HG03025 (cell line): Measurements from ENCODE around the gene SCYL1.
"Not testable (repeated sequence)": the region's sequence is repeated elsewhere in the genome, so short reads cannot be mapped to it uniquely, and the experiment has no call there.

ENCODE experiments used
- ATAC-seq: cut with Tn5 transposase; IDR thresholded peaks from one replicate; pipeline ENCODE4 v1.9.1; 2021; ENCODE audit warnings: mild to moderate bottlenecking, moderate library complexity; ENCODE audit not compliant: unreplicated experiment, low FRiP score

The SCYL1 gene

GRCh38 chr11:65564879-65565559 is 40.1 kb downstream of the SCYL1 start:
- not testable (repeated sequence) for ATAC-seq

- ATAC-seq: no peak
Observed at GRCh38 chr11:65565624-65566453, 41.0 kb downstream of the SCYL1 start.

DNA sequence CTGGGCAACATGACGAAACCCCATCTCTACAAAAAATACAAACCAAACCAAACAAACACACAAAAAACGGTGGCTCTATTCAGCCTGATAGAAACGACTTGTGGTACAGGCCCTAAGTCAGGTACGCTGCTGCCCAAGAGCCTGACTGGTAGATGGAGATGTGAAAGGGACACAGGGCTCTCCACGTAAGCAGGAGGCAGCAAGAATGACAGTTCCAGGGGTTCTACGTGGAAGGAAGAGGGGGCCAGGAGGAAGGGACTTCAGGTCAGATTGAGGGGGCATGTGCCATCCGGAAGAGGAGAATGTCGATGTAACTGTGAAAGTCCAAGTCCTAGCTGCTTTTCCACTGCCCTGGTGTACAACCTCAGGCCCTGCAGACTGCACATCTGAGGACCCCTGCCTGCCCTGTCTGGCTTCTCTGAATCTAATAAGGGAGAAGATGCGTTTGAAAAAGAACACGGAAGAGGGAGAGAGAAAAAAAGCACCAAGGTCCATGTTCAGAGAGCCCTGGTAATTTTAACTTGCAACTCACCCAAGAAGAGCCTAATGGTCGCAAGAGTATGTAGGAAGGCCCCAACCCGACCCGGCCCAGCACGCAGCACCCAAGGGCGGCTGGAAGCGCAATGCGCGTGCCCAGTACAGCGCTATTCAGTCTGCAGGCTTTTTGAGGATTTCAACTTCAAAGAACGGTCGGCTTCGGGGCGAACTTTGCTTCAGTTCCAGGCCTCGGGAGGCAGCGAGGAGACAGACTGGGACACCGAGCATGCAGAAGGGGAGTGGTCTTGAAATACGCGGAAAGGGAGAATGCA is 44.5 kb downstream of the SCYL1 start:
- ATAC-seq: no peak

DNA sequence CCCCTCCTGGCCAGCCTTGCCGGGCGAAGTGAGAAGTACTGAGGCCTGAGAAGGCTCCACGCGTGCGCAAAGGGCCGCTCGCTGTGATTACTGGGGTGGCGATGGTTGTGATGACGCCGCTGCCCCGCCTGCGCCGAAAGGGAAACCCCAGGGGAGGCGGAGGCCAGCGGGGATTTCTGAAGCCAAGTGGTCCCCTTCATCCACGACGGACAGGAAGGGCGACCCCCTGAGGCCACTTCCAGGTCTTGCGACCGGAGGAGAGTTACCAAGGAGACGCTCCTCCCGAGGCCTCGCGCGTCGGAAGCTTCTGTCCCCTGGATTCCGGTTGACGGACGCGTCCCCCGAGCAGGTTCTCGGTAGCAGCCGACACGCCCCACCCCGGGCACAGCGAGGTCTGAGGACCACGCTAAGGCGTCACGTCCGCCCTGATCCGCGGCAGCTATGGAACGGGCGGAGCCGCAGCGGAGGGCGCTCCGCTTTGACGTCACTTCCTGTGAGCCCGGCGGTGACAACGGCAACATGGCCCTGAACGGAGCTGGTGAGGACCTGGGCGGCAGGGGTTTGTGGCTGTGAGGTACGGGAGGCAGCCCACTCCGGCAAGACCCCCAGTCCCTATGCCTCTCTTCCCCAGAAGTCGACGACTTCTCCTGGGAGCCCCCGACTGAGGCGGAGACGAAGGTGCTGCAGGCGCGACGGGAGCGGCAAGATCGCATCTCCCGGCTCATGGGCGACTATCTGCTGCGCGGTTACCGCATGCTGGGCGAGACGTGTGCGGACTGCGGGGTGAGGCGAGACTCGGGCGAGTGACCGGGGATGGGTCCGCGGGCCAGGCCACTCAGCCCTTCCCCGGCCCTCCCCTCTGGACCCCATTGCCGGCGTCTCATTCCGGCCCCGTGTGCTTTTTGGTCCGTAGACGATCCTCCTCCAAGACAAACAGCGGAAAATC is 45.4 kb downstream of the SCYL1 start, which contains the start of gene ZNRD2:
TSS of gene ZNRD2 (plus strand) at position 505 of the 946 bp plus-strand sequence. CDS start at position 520, 15 bp downstream.
- ATAC-seq: peak; percentile 61

DNA sequence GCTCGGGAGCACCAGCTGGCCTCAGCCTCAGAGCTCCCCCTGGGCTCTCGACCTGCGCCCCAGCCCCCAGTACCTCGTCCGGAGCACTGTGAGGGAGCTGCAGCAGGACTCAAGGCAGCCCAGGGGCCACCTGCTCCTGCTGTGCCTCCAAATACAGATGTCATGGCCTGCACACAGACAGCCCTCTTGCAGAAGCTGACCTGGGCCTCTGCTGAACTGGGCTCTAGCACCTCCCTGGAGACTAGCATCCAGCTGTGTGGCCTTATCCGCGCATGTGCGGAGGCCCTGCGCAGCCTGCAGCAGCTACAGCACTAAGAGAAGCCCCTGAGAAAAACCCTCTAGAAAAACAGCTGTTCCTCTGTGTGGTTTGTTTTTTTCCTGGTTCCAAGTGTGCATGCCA is 46.5 kb downstream of the SCYL1 start:
- ATAC-seq: no peak

DNA sequence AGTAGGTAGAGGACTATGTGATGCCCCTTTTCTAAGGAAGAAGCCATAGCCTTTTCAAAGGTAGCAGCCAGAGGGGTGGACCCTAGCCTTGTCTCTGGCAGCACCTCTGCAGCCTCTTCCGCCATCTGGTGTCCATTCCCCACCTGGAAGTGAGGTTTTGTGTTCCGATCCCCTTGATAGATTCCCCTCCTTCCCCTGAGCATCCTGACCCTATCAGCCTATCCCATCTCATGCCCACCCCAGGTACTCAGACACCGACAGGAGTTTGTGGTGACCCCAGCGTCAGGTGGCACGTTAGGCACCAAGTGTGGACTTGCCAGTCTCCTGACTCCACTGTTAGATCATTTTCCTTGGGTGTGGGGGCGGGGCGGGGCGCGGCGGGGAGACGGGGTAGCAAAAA is 47.1 kb downstream of the SCYL1 start:
- ATAC-seq: no peak

DNA sequence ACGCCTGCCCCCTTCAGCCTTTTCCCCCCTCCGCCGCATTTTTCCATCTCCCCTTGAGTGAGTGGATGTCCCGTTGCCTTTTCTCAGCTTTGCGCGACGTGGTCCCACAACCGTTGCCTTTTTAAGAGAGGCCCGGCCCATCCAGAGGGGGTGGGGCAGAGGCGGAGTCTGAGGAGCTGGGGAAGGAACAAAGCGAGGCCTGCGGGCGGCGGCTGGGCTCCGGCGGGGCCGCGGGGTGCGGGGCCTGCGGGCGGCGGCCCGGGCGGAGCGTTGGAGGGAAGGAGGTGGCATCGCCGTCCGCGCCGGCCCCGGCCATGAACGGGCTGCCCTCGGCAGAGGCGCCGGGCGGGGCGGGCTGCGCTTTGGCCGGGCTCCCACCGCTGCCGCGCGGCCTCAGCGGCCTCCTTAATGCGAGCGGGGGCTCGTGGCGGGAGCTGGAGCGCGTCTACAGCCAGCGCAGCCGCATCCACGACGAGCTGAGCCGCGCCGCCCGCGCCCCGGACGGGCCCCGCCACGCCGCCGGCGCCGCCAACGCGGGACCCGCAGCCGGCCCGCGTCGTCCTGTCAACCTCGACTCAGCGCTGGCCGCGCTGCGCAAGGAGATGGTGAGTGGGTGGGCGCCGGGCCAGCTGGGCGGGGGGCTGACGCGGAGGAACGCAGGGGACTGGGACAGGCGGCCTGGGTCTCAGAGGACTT is 47.6 kb downstream of the SCYL1 start, which contains the start of gene FAM89B:
TSS of gene FAM89B (plus strand) at position 183 of the 696 bp plus-strand sequence. CDS start at position 315, 132 bp downstream.
- ATAC-seq: no peak

DNA sequence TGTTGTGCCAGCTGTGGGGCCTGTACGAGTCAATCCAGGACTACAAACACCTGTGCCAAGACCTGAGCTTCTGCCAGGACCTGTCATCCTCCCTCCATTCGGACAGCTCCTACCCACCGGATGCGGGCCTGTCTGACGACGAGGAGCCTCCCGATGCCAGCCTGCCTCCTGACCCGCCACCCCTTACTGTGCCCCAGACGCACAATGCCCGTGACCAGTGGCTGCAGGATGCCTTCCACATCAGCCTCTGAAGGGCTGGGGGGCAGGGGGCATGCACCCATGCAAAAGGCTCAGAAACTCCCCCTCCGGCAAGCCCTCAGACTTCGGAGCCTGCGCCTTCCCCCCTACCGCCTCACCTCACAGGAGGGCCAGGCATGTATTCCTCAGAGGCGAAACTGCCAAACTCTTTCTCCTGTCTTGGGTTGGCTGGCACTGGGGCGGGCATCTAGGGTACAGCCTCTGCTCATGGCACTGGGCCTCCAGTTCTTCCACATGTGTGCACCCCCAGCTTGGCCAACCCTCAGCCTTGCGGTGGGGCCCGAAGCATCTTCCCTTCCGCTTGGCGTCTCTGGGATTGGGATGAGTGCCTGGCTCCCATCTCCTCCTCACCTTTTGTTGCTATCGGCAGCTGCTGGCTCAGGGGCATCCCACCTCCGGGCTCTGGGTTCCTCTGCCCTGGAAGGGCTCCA is 48.7 kb downstream of the SCYL1 start:
- ATAC-seq: no peak

DNA sequence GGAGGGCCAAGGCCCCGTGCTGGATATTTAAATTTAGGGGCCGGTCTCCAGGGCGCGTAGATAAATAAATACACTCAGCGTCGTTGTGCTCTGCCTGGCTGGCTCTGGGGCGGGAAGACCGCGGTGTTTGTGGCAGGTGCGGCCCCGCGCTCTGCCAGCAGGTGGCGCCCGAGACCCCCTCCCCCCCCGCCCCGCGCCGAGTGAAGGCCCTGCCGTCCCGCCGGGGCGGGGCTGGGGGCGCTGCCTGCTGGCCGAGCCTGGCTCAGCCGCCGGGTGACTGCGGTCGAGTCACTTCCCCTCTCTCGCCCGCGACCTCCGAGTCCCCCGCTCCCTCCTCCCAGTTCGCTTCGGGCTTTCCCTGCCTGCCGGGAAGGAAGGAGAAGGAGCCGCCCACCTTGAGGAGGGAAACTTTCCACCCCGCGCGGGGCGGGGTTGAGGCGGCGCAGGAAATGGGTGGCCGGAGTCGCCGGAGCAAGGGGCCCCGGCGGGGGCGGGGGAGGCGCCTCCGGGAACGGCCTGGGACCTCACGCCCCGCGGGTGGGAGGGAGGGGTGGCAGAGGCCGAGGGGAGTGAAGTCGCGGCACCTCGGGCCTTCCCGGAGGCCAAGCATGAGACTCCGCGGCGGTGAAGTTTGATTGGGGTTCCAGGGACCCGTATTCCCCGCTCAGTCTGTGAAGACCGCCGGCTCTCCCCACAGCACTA is 49.4 kb downstream of the SCYL1 start:
- no peak for ATAC-seq

DNA sequence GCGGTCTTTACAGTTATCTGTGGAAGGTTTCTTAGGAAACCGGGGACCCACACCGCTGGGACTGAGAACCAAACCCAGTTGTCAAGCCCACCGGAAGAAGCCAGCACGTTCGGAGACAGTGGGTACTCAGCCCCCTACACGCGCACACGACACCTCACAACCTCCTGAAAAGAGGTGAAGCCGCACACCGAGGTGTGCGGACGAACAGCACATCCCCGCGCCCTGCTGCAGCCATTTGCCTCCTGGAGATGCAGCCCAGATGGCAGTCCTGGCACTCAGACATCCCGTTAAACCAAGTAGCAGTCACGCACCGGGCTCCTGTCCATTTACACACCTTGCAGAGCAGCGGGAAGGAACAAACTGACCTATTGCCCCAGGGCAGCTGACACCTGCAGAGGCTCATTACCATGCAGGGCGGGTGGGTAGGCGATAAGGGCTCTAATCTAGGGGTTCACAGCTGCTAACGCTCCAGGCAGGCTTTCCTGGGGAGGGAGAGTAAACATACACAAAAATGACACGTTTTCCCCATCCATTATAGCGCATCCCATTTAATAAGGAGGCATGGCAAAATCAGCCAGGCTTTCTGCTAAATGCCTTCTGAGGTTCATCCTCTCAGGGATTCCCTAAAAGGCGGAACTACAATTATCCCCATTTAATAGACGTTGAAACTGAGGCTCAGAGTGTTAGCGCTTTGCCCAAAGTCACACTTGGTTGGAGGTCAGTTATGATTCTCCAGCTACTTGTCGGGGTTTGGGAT is 50.1 kb downstream of the SCYL1 start:
- ATAC-seq: no peak

GRCh38 chr11:65575568-65576231 is 50.8 kb downstream of the SCYL1 start, which contains the start of gene EHBP1L1:
Gene EHBP1L1 (plus strand): TSS chr11:65576053. CDS start chr11:65576303, 250 bp downstream.
- ATAC-seq: no peak

DNA sequence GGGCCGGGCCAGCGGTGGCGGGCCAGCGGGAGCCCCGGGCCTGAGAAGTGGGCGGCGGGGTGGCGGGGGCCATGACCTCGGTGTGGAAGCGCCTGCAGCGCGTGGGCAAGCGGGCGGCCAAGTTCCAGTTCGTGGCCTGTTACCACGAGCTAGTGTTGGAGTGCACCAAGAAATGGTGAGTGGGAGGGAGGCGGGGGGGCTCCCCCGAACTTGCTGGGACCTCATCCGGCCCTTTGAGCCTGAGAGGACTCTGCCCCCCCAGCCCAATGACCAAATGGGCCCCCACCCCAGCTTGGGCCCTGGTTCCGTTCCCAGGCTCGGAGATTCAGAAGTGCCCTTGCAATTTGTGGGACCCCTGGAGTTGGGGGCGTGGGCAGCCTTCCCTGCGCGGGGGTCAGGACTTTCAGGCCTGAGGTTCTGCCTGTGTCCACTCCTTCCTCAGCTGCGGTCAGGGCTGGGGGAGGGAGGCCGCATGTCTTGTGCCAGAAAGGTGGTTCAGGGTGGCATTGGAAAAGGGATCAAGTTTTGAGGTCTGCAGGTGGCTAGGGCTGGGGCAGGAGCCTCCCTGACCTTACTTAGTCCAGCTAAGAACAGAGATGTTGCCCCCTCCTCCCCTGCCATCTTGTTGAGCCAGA is 51.5 kb downstream of the SCYL1 start:
- ATAC-seq: no peak

- no peak for ATAC-seq
Observed at GRCh38 chr11:65576867-65577755, 52.2 kb downstream of the SCYL1 start.

DNA sequence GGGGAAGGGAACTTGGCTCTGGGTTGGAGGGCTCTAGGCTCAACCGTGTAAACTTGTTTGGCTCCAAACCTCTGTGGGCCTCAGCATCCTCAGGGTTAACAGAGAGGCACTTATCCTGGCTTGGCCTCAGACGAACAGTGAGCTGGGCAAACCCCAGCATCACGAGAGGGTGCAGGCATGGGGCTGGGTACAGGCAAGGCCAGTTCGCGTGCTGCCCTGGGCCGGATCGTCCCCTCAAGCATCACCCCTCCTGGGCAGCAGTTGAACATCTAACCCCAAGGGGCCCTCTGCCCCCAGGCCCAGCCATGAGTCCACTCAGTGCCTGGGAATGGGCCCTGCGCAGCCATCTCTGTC is 52.9 kb downstream of the SCYL1 start:
- ATAC-seq: no peak

GRCh38 chr11:65578134-65578533 is 53.3 kb downstream of the SCYL1 start:
- ATAC-seq: no peak
